SK-N-SH (cell line): Measurements from ENCODE around the gene SEM1. TPM values are rescaled to one million over a fixed set of nuclear protein-coding genes. Genes with fewer than 3 reads are reported as not detected.
"Not testable (repeated sequence)": the region's sequence is repeated elsewhere in the genome, so short reads cannot be mapped to it uniquely, and the experiment has no call there.

Experiments used
- CTCF ChIA-PET: fragments of 300-600, 350-600 bp; formaldehyde crosslinking; extraction: SDS; loops from one replicate; lab custom pipeline; 2021; lab: Yijun Ruan, JAX
- POLR2A ChIA-PET: fragments of 350-600 bp; sonication (Branson Sonifier 250); formaldehyde crosslinking; extraction: SDS; loops from one replicate; lab custom pipeline; 2020; ENCODE audit warnings: antibody characterized with exemption, inconsistent platforms; lab: Yijun Ruan, JAX
- DNase-seq: peaks from one replicate; pipeline ENCODE4 v3.0.0; 2012
- H2AFZ ChIP-seq: fragments of 200-600 bp; sonication (generic); 2 replicates; pipeline ENCODE4 v1.8.1; 2016; ENCODE audit warnings: antibody characterized with exemption, mild to moderate bottlenecking, low read depth
- H3F3A ChIP-seq: fragments of 200-600 bp; sonication (generic); replicated peaks from 2 replicates; pipeline ENCODE3; 2016; ENCODE audit warnings: antibody characterized with exemption, mild to moderate bottlenecking; ENCODE audit not compliant: insufficient read depth
- H3K27ac ChIP-seq, 2 experiments: fragments of 200-500 bp in 1 of 2; fragments of 200-600 bp in 1 of 2; sonication (Bioruptor generic) in 1 of 2; sonication (generic), shearing (Covaris generic) in 1 of 2; 2 replicates each; pipeline versions ENCODE4 v1.5.1 to v1.6.1; 2014 to 2016; ENCODE audit warnings: low read depth in 2 of 2, inconsistent platforms in 1 of 2, low read length in 1 of 2, mild to moderate bottlenecking in 1 of 2, mixed read lengths in 1 of 2
- H3K27me3 ChIP-seq: fragments of 200-600 bp; sonication (generic), shearing (Covaris generic); 2 replicates; pipeline ENCODE4 v1.6.1; 2016; ENCODE audit warnings: mixed run types; ENCODE audit not compliant: insufficient read depth
- H3K36me3 ChIP-seq, 2 experiments: fragments of 200-500 bp in 1 of 2; fragments of 200-600 bp in 1 of 2; sonication (Bioruptor generic) in 1 of 2; sonication (generic) in 1 of 2; replicated peaks in 1 of 2; 2 replicates each; pipeline versions ENCODE3 to v1.5.1; 2014 to 2016; ENCODE audit warnings: low read length in 1 of 2, mild to moderate bottlenecking in 1 of 2; ENCODE audit not compliant: insufficient read depth in 2 of 2, control insufficient read depth in 1 of 2
- H3K4me1 ChIP-seq, 2 experiments: fragments of 200-500 bp in 1 of 2; fragments of 200-600 bp in 1 of 2; sonication (Bioruptor generic) in 1 of 2; sonication (generic), shearing (Covaris generic) in 1 of 2; 2 replicates each; pipeline versions ENCODE4 v1.5.1 to v1.6.1; 2014 to 2016; ENCODE audit warnings: low read depth in 1 of 2, low read length in 1 of 2, mixed run types in 1 of 2; ENCODE audit not compliant: insufficient read depth in 2 of 2, control insufficient read depth in 1 of 2
- H3K4me2 ChIP-seq: fragments of 200-600 bp; sonication (generic), shearing (Covaris generic); 2 replicates; pipeline ENCODE4 v1.6.1; 2017; ENCODE audit warnings: mixed run types
- H3K4me3 ChIP-seq, 2 experiments: fragments of 200-500 bp in 1 of 2; fragments of 200-600 bp in 1 of 2; sonication (Bioruptor generic) in 1 of 2; sonication (generic), shearing (Covaris generic) in 1 of 2; 2 replicates each; pipeline versions ENCODE4 v1.5.1 to v1.8.1; 2014 to 2016; ENCODE audit warnings: low read depth in 2 of 2, inconsistent platforms in 1 of 2, low read length in 1 of 2, mild to moderate bottlenecking in 1 of 2, mixed read lengths in 1 of 2, moderate library complexity in 1 of 2
- H3K79me2 ChIP-seq: fragments of 200-600 bp; sonication (generic); 2 replicates; pipeline ENCODE4 v1.8.1; 2017; ENCODE audit warnings: mild to moderate bottlenecking; ENCODE audit not compliant: insufficient read depth
- H3K9ac ChIP-seq: fragments of 200-600 bp; sonication (generic); 2 replicates; pipeline ENCODE4 v1.6.1; 2017; ENCODE audit warnings: mixed run types
- H3K9me2 ChIP-seq: fragments of 200-600 bp; sonication (generic); 2 replicates; pipeline ENCODE4 v1.6.1; 2017; ENCODE audit warnings: mixed run types
- H3K9me3 ChIP-seq: fragments of 200-600 bp; sonication (generic); 2 replicates; pipeline ENCODE4 v1.6.1; 2017; ENCODE audit warnings: mixed run types, mild to moderate bottlenecking, moderate library complexity
- H4K20me1 ChIP-seq: fragments of 200-600 bp; sonication (generic); 2 replicates; pipeline ENCODE4 v1.6.1; 2017; ENCODE audit warnings: mild to moderate bottlenecking, mixed run types; ENCODE audit not compliant: insufficient read depth
- FOSL2 ChIP-seq: IDR thresholded peaks from 2 replicates; pipeline ENCODE4 v1.4.0; 2012; ENCODE audit warnings: low read depth, mild to moderate bottlenecking, moderate library complexity, borderline replicate concordance
- FOXM1 ChIP-seq: IDR thresholded peaks from 2 replicates; pipeline ENCODE4 v1.4.0; 2012; ENCODE audit warnings: low read depth, mild to moderate bottlenecking
- JUND ChIP-seq: IDR thresholded peaks from 2 replicates; pipeline ENCODE4 v1.4.0; 2012
- MXI1 ChIP-seq: IDR thresholded peaks from 2 replicates; pipeline ENCODE4 v1.6.1; 2012; ENCODE audit warnings: mild to moderate bottlenecking, low read depth, low read length, improper control_type of control experiment
- NRF1 ChIP-seq: IDR thresholded peaks from 2 replicates; pipeline ENCODE4 v1.6.1; 2012; ENCODE audit warnings: low read depth, mild to moderate bottlenecking, low read length
- POLR2AphosphoS5 ChIP-seq: IDR thresholded peaks from 2 replicates; pipeline ENCODE4 v1.6.1; 2012; ENCODE audit warnings: low read depth, low read length
- RAD21 ChIP-seq: IDR thresholded peaks from 2 replicates; pipeline ENCODE4 v1.6.1; 2012; ENCODE audit warnings: mild to moderate bottlenecking, low read length
- REST ChIP-seq: IDR thresholded peaks from 2 replicates; pipeline ENCODE4 v1.6.1; 2012; ENCODE audit warnings: mild to moderate bottlenecking, low read depth, low read length, moderate library complexity
- RXRA ChIP-seq: IDR thresholded peaks from 2 replicates; pipeline ENCODE4 v1.4.0; 2012; ENCODE audit warnings: low read depth, mild to moderate bottlenecking, borderline replicate concordance
- SIN3A ChIP-seq: IDR thresholded peaks from 2 replicates; pipeline ENCODE4 v1.6.1; 2012; ENCODE audit warnings: low read depth, mild to moderate bottlenecking, low read length, moderate library complexity, borderline replicate concordance
- TAF1 ChIP-seq: IDR thresholded peaks from 2 replicates; pipeline ENCODE4 v1.6.1; 2012; ENCODE audit warnings: low read depth, mild to moderate bottlenecking, low read length, moderate library complexity, borderline replicate concordance
- TCF12 ChIP-seq: IDR thresholded peaks from 2 replicates; pipeline ENCODE4 v1.4.0; 2012
- YY1 ChIP-seq: IDR thresholded peaks from 2 replicates; pipeline ENCODE4 v1.4.0; 2012; ENCODE audit warnings: low read depth, mild to moderate bottlenecking
- WGBS: methylation state at CpG from one replicate; pipeline ENCODE4 v1.1.6; 2017; ENCODE audit warnings: low lambda C conversion rate; 5-methylcytosine and 5-hydroxymethylcytosine counted together
- polyA plus RNA-seq, 3 experiments: library from polyadenylated mRNA; depleted of rRNA; stranded (reverse); fragments of >200 nt; gene quantifications; 2 replicates each; pipeline ENCODE4 v1.2.3, GENCODE V29; 2012

Gene SEM1
- polyA plus RNA-seq, 1 of the 3 experiments (the other 2 are of a cell fraction): 56.3 TPM

DNA sequence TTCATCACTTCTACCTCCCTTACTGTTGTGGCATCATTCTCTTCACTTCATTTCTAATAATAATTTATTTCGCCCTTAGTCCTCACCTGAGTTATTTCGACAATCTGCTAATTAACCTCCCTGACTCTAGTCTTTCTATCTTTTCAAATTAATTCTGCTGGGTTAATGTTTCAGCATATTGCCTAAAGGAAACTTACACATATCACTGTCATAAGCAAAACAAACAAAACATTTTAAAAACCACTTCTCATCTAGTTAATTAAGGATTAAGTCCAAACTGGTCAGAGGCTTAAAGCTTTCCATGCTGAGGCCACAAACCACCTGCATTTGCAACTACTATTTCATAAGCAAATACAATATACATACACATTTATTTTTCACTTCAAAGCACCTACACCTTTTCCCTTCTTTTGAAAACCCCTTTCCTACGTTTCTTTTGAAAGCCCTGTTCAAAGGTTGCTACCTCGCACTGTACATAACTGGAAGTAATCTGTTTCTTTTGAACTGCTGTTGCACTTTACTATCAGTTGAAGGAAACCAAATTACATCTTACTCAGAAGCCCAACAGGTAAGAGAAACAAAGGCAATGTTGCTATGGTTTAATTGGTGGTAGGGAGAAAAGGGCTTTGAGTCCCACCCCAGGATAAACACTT, 10.3 kb downstream of the SEM1 start:
- H3F3A ChIP-seq: no peaks in the 10 kb centered on the region
- TF ChIP-seq POLR2AphosphoS5: no peak
- no peak for TF ChIP-seq TCF12
- TF ChIP-seq MXI1: no peak
- no peak for TF ChIP-seq SIN3A
- no peak for TF ChIP-seq RAD21
- no peak for TF ChIP-seq FOSL2
- TF ChIP-seq JUND: no peak
- TF ChIP-seq REST: no peak
- TF ChIP-seq RXRA: no peak
- no peak for TF ChIP-seq TAF1
- TF ChIP-seq YY1: no peak
- TF ChIP-seq NRF1: no peak
- no peak for TF ChIP-seq FOXM1

DNA sequence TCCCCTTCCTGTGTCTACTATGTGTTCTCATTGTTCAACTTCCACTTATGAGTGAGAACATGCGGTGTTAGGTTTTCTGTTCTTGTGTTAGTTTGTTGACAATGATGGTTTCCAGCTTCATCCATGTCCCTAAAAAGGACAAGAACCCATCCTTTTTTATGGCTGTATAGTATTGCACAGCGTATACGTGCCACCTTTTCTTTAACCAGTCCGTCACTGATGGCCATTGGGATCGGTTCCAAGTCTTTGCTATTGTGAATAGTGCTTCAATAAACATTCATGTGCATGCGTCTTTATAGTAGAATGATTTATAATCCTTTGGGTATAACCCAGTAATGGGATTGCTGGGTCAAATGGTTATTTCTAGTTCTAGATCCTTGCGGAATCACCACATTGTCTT, 11.2 kb downstream of the SEM1 start:
- H3K79me2 ChIP-seq: peaks cover 100% of the 10 kb centered on the region
- H3K27ac ChIP-seq, H3K4me1 ChIP-seq, H3F3A ChIP-seq, H3K27me3 ChIP-seq, H3K4me3 ChIP-seq, H3K9me2 ChIP-seq, H2AFZ ChIP-seq, H3K9ac ChIP-seq, CTCF ChIA-PET, POLR2A ChIA-PET, H3K9me3 ChIP-seq, DNase-seq, H3K4me2 ChIP-seq: not testable (repeated sequence)
- peaks cover 28 to 58% of the 10 kb centered on the region in 2 experiments for H3K36me3 ChIP-seq
- peaks cover 96% of the 10 kb centered on the region for H4K20me1 ChIP-seq
- WGBS: 96% methylated on average over 7 of the region's 7 CpGs

More for the DNA sequence above, 10.3 kb downstream of the SEM1 start:
- Histone ChIP-seq H3K4me1 (peaks cover 0 to 3% of the 10 kb centered on the region in 2 experiments; a peak in 2 of 4 replicates), H4K20me1 (peaks cover 99% of the 10 kb centered on the region), H2AFZ (no peak overlapping the region), H3K27me3 (no peaks in the 10 kb centered on the region), H3K27ac (no peak overlapping the region), H3K36me3 (peaks cover 22 to 53% of the 10 kb centered on the region in 2 experiments), H3K79me2 (peaks cover 100% of the 10 kb centered on the region), H3K9me2 (no peaks in the 10 kb centered on the region), H3K9ac (no peak overlapping the region), H3K4me3 (no peak overlapping the region), H3K4me2 (no peak overlapping the region), H3K9me3 (no peaks in the 10 kb centered on the region)
- ChIA-PET CTCF (no interaction called here), POLR2A (no interaction called here)
- WGBS: 97% methylated on average over 4 of the region's 4 CpGs
- DNase-seq: no peak
